Measurements from ENCODE around the gene INPP4B. TPM values are rescaled to one million over a fixed set of nuclear protein-coding genes. Genes with fewer than 3 reads are reported as not detected.

Gene INPP4B
- total and polyA plus RNA-seq, 2 donors (not counting 1 experiment from before 2014, with no cell fraction given) = 0.03 TPM; not detected in 1

- no peaks in the 10 kb centered on the region for H3K4me1 ChIP-seq (ENCODE audit: control insufficient read depth in 2 of 2, insufficient read depth in 2 of 2, low read length in 2 of 2)
- H3K4me2 ChIP-seq (replicated peaks; ENCODE audit: low read depth, low read length, poor library complexity, severe bottlenecking) = no peak overlapping the region
- no peaks in the 10 kb centered on the region for H3K27me3 Mint-ChIP-seq
- POLR2A ChIA-PET = no interaction called here
- no peak overlapping the region for H3K27ac Mint-ChIP-seq
- no peak overlapping the region for H3K9ac ChIP-seq (ENCODE audit: low read length)
- DNase-seq (peak; percentile 15), ATAC-seq (ENCODE audit: low read depth) (no peak)
- H3K4me3 Mint-ChIP-seq = no peak overlapping the region
- H3K36me3 ChIP-seq (replicated peaks in 1 of 2; ENCODE audit: control extremely low read depth in 1 of 2, control insufficient read depth in 1 of 2, extremely low read depth in 1 of 2, insufficient read depth in 2 of 2, low read length in 1 of 2) = no peaks in the 10 kb centered on the region
- H4K20me1 ChIP-seq (ENCODE audit: control insufficient read depth, insufficient read depth, low read length, poor library complexity, severe bottlenecking) = no peaks in the 10 kb centered on the region
- CTCF ChIA-PET = interaction anchor here (1.3 kb wide), 1 partner anchor 14 kb away, joined by 3 read pairs; no protein-coding TSS in a partner anchor
- H3K4me3 ChIP-seq (ENCODE audit: control extremely low read depth in 1 of 5, extremely low read depth in 1 of 5, insufficient read depth in 1 of 5, low read depth in 2 of 5, low read length in 4 of 5) = no peak overlapping the region
- no peak overlapping the region for H2AFZ ChIP-seq (ENCODE audit: insufficient read depth, low read depth, low read length, poor library complexity, severe bottlenecking)
- no peaks in the 10 kb centered on the region for H3K27me3 ChIP-seq (replicated peaks in 1 of 4; ENCODE audit: control extremely low read depth in 1 of 4, control insufficient read depth in 3 of 4, insufficient read depth in 4 of 4, low read length in 3 of 4)
- no peaks in the 10 kb centered on the region for H3K4me1 Mint-ChIP-seq
- TF ChIP-seq EZH2 (IDR thresholded peaks at IDR 0.05; ENCODE audit: borderline replicate concordance, insufficient read depth, low read depth, low read length, poor library complexity, severe bottlenecking) (no peak), CTCF (IDR thresholded peaks at IDR 0.05) (peak; percentile 79)
- no peak overlapping the region for H3K27ac ChIP-seq (ENCODE audit: low read length in 2 of 2)
- H3K9me3 Mint-ChIP-seq (ENCODE audit: insufficient read depth) = no peaks in the 10 kb centered on the region
- intact Hi-C loops (cut with micrococcal nuclease) = no loop called here
- no peaks in the 10 kb centered on the region for H3K9me3 ChIP-seq (ENCODE audit: control extremely low read depth in 1 of 3, control insufficient read depth in 2 of 3, insufficient read depth in 1 of 3, low read length in 2 of 3)
- WGBS (ENCODE audit: insufficient coverage) = no CpG with 5 or more reads among the region's 5 CpGs
- no peaks in the 10 kb centered on the region for H3K79me2 ChIP-seq (ENCODE audit: control insufficient read depth, insufficient read depth, low read length)
These were observed 492.9 kb downstream of the INPP4B start for GRCh38 chr4:142353149-142353738.

GRCh38 chr4:142352712-142353111, 493.4 kb downstream of the INPP4B start:
- Histone ChIP-seq H3K36me3 (replicated peaks in 1 of 2; ENCODE audit: control extremely low read depth in 1 of 2, control insufficient read depth in 1 of 2, extremely low read depth in 1 of 2, insufficient read depth in 2 of 2, low read length in 1 of 2) (no peaks in the 10 kb centered on the region), H4K20me1 (ENCODE audit: control insufficient read depth, insufficient read depth, low read length, poor library complexity, severe bottlenecking) (no peaks in the 10 kb centered on the region), H3K4me1 (ENCODE audit: control insufficient read depth in 2 of 2, insufficient read depth in 2 of 2, low read length in 2 of 2) (no peaks in the 10 kb centered on the region), H3K27me3 (replicated peaks in 1 of 4; ENCODE audit: control extremely low read depth in 1 of 4, control insufficient read depth in 3 of 4, insufficient read depth in 4 of 4, low read length in 3 of 4) (no peaks in the 10 kb centered on the region), H3K9me3 (ENCODE audit: control extremely low read depth in 1 of 3, control insufficient read depth in 2 of 3, insufficient read depth in 1 of 3, low read length in 2 of 3) (no peaks in the 10 kb centered on the region), H3K4me3 (ENCODE audit: control extremely low read depth in 1 of 5, extremely low read depth in 1 of 5, insufficient read depth in 1 of 5, low read depth in 2 of 5, low read length in 4 of 5) (no peak overlapping the region), H3K27ac (ENCODE audit: low read length in 2 of 2) (no peak overlapping the region), H2AFZ (ENCODE audit: insufficient read depth, low read depth, low read length, poor library complexity, severe bottlenecking) (no peak overlapping the region), H3K4me2 (replicated peaks; ENCODE audit: low read depth, low read length, poor library complexity, severe bottlenecking) (no peak overlapping the region), H3K9ac (ENCODE audit: low read length) (no peak overlapping the region), H3K79me2 (ENCODE audit: control insufficient read depth, insufficient read depth, low read length) (no peaks in the 10 kb centered on the region)
- Mint-ChIP-seq H3K27me3 (no peaks in the 10 kb centered on the region), H3K4me3 (no peak overlapping the region), H3K27ac (no peak overlapping the region), H3K4me1 (no peaks in the 10 kb centered on the region), H3K9me3 (ENCODE audit: insufficient read depth) (no peaks in the 10 kb centered on the region)
- TF ChIP-seq CTCF (IDR thresholded peaks at IDR 0.05) (no peak), EZH2 (IDR thresholded peaks at IDR 0.05; ENCODE audit: borderline replicate concordance, insufficient read depth, low read depth, low read length, poor library complexity, severe bottlenecking) (no peak)
- ChIA-PET POLR2A (no interaction called here), CTCF (interaction anchor here (1.3 kb wide), 1 partner anchor 13 kb away, joined by 3 read pairs; no protein-coding TSS in a partner anchor)
- DNase-seq (no peak), ATAC-seq (ENCODE audit: low read depth) (no peak)
- intact Hi-C loops (cut with micrococcal nuclease) = no loop called here
- WGBS (ENCODE audit: insufficient coverage) = no CpG with 5 or more reads among the region's 4 CpGs

Data from B cell (primary cell).